ENCODE results near the gene MYH4.

DNA sequence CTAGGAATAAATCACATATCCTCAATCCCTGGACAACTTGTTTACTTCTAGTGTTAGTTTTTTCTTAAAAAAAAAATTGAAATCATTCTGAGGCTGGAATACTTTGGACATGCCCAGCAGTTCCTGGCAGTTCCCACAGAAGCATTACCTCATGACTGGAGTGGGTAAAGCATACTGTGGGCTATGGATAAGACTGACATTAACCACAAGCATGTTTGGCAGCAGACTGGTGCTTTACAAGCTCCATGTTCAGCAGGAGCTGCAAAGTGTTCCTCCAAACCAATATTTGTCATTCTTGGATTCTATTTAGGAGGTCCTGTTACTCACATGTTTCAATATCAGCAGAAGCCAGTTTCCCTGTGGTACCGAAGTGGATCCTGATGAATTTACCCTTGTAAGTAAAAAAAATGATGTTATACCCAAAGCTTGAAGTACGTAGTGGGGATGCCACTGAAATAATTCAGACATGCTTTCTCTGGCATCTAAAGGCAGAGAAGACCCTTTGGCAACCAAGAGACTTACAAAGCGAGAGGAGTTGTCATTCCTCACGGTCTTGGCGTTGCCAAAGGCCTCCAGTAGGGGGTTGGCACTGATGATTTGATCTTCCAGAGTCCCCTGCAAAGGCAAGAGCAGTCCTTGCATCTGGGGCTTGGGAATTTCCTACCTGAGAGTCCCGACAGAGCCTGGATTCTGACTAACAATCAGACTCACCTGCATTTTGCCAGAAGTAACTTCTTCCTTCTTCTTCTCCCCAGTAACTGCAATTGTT is 44.1 kb upstream of the MYH4 start:
- TF ChIP-seq, protein P1, sequence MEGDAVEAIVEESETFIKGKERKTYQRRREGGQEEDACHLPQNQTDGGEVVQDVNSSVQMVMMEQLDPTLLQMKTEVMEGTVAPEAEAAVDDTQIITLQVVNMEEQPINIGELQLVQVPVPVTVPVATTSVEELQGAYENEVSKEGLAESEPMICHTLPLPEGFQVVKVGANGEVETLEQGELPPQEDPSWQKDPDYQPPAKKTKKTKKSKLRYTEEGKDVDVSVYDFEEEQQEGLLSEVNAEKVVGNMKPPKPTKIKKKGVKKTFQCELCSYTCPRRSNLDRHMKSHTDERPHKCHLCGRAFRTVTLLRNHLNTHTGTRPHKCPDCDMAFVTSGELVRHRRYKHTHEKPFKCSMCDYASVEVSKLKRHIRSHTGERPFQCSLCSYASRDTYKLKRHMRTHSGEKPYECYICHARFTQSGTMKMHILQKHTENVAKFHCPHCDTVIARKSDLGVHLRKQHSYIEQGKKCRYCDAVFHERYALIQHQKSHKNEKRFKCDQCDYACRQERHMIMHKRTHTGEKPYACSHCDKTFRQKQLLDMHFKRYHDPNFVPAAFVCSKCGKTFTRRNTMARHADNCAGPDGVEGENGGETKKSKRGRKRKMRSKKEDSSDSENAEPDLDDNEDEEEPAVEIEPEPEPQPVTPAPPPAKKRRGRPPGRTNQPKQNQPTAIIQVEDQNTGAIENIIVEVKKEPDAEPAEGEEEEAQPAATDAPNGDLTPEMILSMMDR (IDR thresholded peaks at IDR 0.05): no peak
- no peak for TF ChIP-seq POLR2AphosphoS5 (IDR thresholded peaks at IDR 0.05)
